ENCODE measurements around the gene CCM2. TPM values are rescaled to one million over a fixed set of nuclear protein-coding genes. Genes with fewer than 3 reads are reported as not detected.

Gene CCM2
- total and polyA plus RNA-seq, 2 of the 8 experiments (the other 6 are each of a cell fraction or from before 2014, with no cell fraction given), result 31.6 to 41.2 TPM

GRCh38 chr7:45111298-45112223, 111.6 kb downstream of the CCM2 start, which contains the start of gene TBRG4:
Gene TBRG4 (minus strand): TSS chr7:45111697. CDS start chr7:45109237, 2,460 bp downstream.
- peak within 1 kb of the TSS; percentile 94 to 99 (median 97) for H3K9ac ChIP-seq (replicated peaks in 1 of 4; ENCODE audit: extremely low read depth in 1 of 4, low read depth in 3 of 4, low read length in 3 of 4)
- H2BK12ac ChIP-seq (ENCODE audit: low read depth, low read length), result peak within 1 kb of the TSS; percentile 72
- H3K79me2 ChIP-seq (ENCODE audit: control insufficient read depth in 1 of 2, insufficient read depth in 2 of 2, low read length in 2 of 2), result peaks cover 8 to 47% of the 10 kb centered on the region in 2 experiments
- peaks cover 7% of the 10 kb centered on the region; the same call in 1 of the 2 replicates for H3K79me1 ChIP-seq (ENCODE audit: low read depth, low read length)
- H3K4me1 ChIP-seq (replicated peaks in 1 of 4; ENCODE audit: control insufficient read depth in 3 of 4, insufficient read depth in 4 of 4, low read length in 3 of 4), result peaks cover 0 to 3% (median under 1%) of the 10 kb centered on the region in 4 experiments; a peak in 2 of 7 replicates
- H3K4ac ChIP-seq (replicated peaks; ENCODE audit: insufficient read length, low read depth, low read length), result peak within 1 kb of the TSS; percentile 86
- H3K36me3 ChIP-seq (ENCODE audit: control insufficient read depth in 2 of 4, insufficient read depth in 4 of 4, low read length in 3 of 4), result peaks cover 22 to 28% (median 25%) of the 10 kb centered on the region in 4 experiments
- peak within 1 kb of the TSS; percentile 100 for H4K8ac ChIP-seq (ENCODE audit: extremely low read depth, insufficient read depth, low read length)
- peak within 1 kb of the TSS; percentile 46; the same call in 1 of the 2 replicates for H2AK5ac ChIP-seq (ENCODE audit: low read depth, low read length)
- WGBS, 2 experiments (ENCODE audit: extremely low coverage in 1 of 2, insufficient coverage in 1 of 2, insufficient read length in 1 of 2, insufficient replicate concordance in 2 of 2, low coverage in 1 of 2, low lambda C conversion rate in 2 of 2, missing lambda C conversion rate in 1 of 2), result 1% methylated on average over 60 of the region's 64 CpGs; no CpG with 5 or more reads in 1 of the 2 experiments
- CTCF ChIA-PET (ENCODE audit: partially characterized antibody), result interaction anchor here (0.6 to 2.1 kb wide), 5 partner anchors 9 to 138 kb away, joined by 3 to 4 read pairs (median 4); no protein-coding TSS in a partner anchor
- peak within 1 kb of the TSS; percentile 96; the same call in 1 of the 2 replicates for H2AFZ ChIP-seq (ENCODE audit: low read length)
- no peaks in the 10 kb centered on the region for H3K9me3 ChIP-seq (ENCODE audit: insufficient read depth in 2 of 2, low read depth in 1 of 2, low read length in 1 of 2)
- H2BK15ac ChIP-seq (ENCODE audit: low read length), result peak within 1 kb of the TSS; percentile 21; the same call in 1 of the 2 replicates
- peak within 1 kb of the TSS; percentile 13 for H3K56ac ChIP-seq (replicated peaks; ENCODE audit: insufficient read length, low read depth, low read length)
- H3K23ac ChIP-seq (ENCODE audit: insufficient read length), result no peak within 1 kb of the TSS
- H3K23me2 ChIP-seq (ENCODE audit: low read depth, low read length), result no peaks in the 10 kb centered on the region; the same call in 1 of the 2 replicates
- peak within 1 kb of the TSS; percentile 92 for H4K91ac ChIP-seq (replicated peaks; ENCODE audit: insufficient read length, low read length)
- peak within 1 kb of the TSS; percentile 68 to 93 (median 85) for H3K4me3 ChIP-seq (ENCODE audit: extremely low read depth in 1 of 4, insufficient read depth in 2 of 4, low read depth in 3 of 4, low read length in 4 of 4)
- H3K27me3 ChIP-seq (replicated peaks in 1 of 4; ENCODE audit: control insufficient read depth in 3 of 4, extremely low read depth in 1 of 4, insufficient read depth in 3 of 4, low read length in 3 of 4), result peaks cover 0 to 4% (median 1%) of the 10 kb centered on the region in 4 experiments; a peak in 1 of 7 replicates
- H3K4me2 ChIP-seq (ENCODE audit: insufficient read depth in 1 of 2, low read depth in 2 of 2, low read length in 2 of 2), result peak within 1 kb of the TSS; percentile 51 to 82
- H2BK5ac ChIP-seq (ENCODE audit: low read depth, low read length), result peak within 1 kb of the TSS; percentile 99
- POLR2A ChIA-PET (ENCODE audit: partially characterized antibody), result interaction anchor here (0.7 to 4.3 kb wide), 28 partner anchors 8 to 314 kb away, joined by 3 to 43 read pairs (median 4); partner anchors contain the start of genes H2AZ2 and RAMP3
- peak; percentile 24 for FAIRE-seq
- DNase-seq (ENCODE audit: low read depth in 1 of 2, low spot score in 2 of 2), result peak; percentile 79 to 94
- H2BK20ac ChIP-seq (ENCODE audit: low read length), result no peak within 1 kb of the TSS
- H3K14ac ChIP-seq (ENCODE audit: insufficient read length), result no peak within 1 kb of the TSS
- H3K27ac ChIP-seq (ENCODE audit: low read depth, low read length), result peak within 1 kb of the TSS; percentile 94
- peaks cover 3 to 10% of the 10 kb centered on the region in 2 experiments for H4K20me1 ChIP-seq (replicated peaks in 1 of 2; ENCODE audit: control insufficient read depth in 1 of 2, insufficient read depth in 2 of 2, low read length in 2 of 2)
- H4K5ac ChIP-seq (ENCODE audit: insufficient read length, low read depth, low read length), result peak within 1 kb of the TSS; percentile 97
- H3K18ac ChIP-seq (ENCODE audit: extremely low read depth, low read length), result peak within 1 kb of the TSS; percentile 79
- H2BK120ac ChIP-seq (replicated peaks; ENCODE audit: low read depth, low read length), result no peak within 1 kb of the TSS
- TF ChIP-seq KDM4A (IDR thresholded peaks at IDR 0.05; ENCODE audit: low read depth, low read length, severe bottlenecking), result peak; percentile 96
- no peak for TF ChIP-seq RXRA (IDR thresholded peaks at IDR 0.05; ENCODE audit: insufficient read depth, low read depth, low read length)
- TF ChIP-seq SUZ12 (IDR thresholded peaks at IDR 0.05; ENCODE audit: low read length), result no peak
- peak; percentile 43; the same call in 1 of the 2 replicates for TF ChIP-seq JUND (IDR thresholded peaks at IDR 0.05; ENCODE audit: low read length)
- TF ChIP-seq TAF7 (optimal IDR thresholded peaks at IDR 0.05; ENCODE audit: borderline replicate concordance, low read depth, low read length), result peak; percentile 90
- no peak for TF ChIP-seq MAFK (IDR thresholded peaks at IDR 0.05; ENCODE audit: low read depth, low read length)
- peak; percentile 99 for TF ChIP-seq TAF1 (IDR thresholded peaks at IDR 0.05; ENCODE audit: low read depth, low read length)
- TF ChIP-seq E2F6 (IDR thresholded peaks at IDR 0.05), result 0 out of 2 replicates have a peak, but pooled peaks have one; percentile 38
- TF ChIP-seq BRCA1 (IDR thresholded peaks at IDR 0.05; ENCODE audit: low read depth, low read length), result no peak

Data from H1 (cell line).